Measurements from ENCODE around the gene USP15.

Gene USP15

DNA sequence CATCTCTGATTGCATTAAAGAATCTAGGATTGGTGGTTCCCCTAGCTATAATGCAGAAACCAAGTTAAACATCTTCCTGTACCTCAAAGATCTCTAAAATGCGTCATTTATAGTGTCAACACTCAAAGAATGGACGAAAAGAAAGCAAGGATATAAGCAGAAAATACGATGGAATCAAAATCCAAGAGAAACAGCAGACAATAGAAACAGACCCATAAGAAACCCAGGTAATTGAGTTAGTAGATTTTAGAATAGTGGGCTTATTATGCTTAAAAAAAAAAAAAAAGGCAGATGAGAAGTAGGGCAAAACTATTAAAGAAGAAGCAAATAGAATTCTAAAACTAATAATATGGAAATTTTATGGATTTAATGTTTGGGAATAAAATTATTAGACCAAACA is 44.4 kb downstream of the USP15 start:
- H4K8ac ChIP-seq (ENCODE audit: low read depth, low read length), result no peak overlapping the region
- DNase-seq, result no peak
- no peak overlapping the region for H3K23ac ChIP-seq (ENCODE audit: low read length)
- H3K4me1 ChIP-seq (ENCODE audit: control insufficient read depth, low read depth, low read length), result no peaks in the 10 kb centered on the region
- H3K79me2 ChIP-seq (ENCODE audit: control insufficient read depth, insufficient read depth, low read length), result no peaks in the 10 kb centered on the region
- H3K79me1 ChIP-seq (ENCODE audit: low read length), result no peaks in the 10 kb centered on the region
- H4K5ac ChIP-seq (ENCODE audit: low read length), result no peak overlapping the region
- no peak overlapping the region for H3K56ac ChIP-seq (ENCODE audit: low read length)
- no peak overlapping the region for H3K4me3 ChIP-seq (ENCODE audit: low read length)
- WGBS (ENCODE audit: extremely low coverage, insufficient coverage, low lambda C conversion rate), result no CpG with 5 or more reads among the region's 3 CpGs
- no peak overlapping the region for H2BK5ac ChIP-seq (ENCODE audit: low read length)
- no peak overlapping the region for H2BK15ac ChIP-seq (replicated peaks; ENCODE audit: low read depth)
- H2AK5ac ChIP-seq (ENCODE audit: low read length), result no peak overlapping the region
- no peak overlapping the region for H2BK120ac ChIP-seq (ENCODE audit: low read depth, low read length)
- H3K9ac ChIP-seq (ENCODE audit: low read length), result no peak overlapping the region
- no peak overlapping the region for H3K4ac ChIP-seq (ENCODE audit: low read depth, low read length)
- no peaks in the 10 kb centered on the region for H3K27me3 ChIP-seq (ENCODE audit: insufficient read depth, low read length, poor library complexity)
- H3K18ac ChIP-seq (ENCODE audit: low read length), result no peak overlapping the region
- peaks cover 2% of the 10 kb centered on the region for H3K36me3 ChIP-seq (ENCODE audit: control insufficient read depth, insufficient read depth, low read length)
- no peak overlapping the region for H3K4me2 ChIP-seq (ENCODE audit: low read length)
- no peak overlapping the region for H3K27ac ChIP-seq (ENCODE audit: low read depth, low read length)

- Histone ChIP-seq H3K4me2 (ENCODE audit: low read length) (no peak overlapping the region), H3K9ac (ENCODE audit: low read length) (no peak overlapping the region), H2BK120ac (ENCODE audit: low read depth, low read length) (no peak overlapping the region), H3K18ac (ENCODE audit: low read length) (no peak overlapping the region), H3K79me1 (ENCODE audit: low read length) (no peaks in the 10 kb centered on the region), H4K8ac (ENCODE audit: low read depth, low read length) (no peak overlapping the region), H3K4me1 (ENCODE audit: control insufficient read depth, low read depth, low read length) (no peaks in the 10 kb centered on the region), H3K79me2 (ENCODE audit: control insufficient read depth, insufficient read depth, low read length) (no peaks in the 10 kb centered on the region), H2BK15ac (replicated peaks; ENCODE audit: low read depth) (no peak overlapping the region), H3K23ac (ENCODE audit: low read length) (no peak overlapping the region), H2BK5ac (ENCODE audit: low read length) (no peak overlapping the region), H3K56ac (ENCODE audit: low read length) (no peak overlapping the region), H3K4ac (ENCODE audit: low read depth, low read length) (no peak overlapping the region), H3K27ac (ENCODE audit: low read depth, low read length) (no peak overlapping the region), H3K36me3 (ENCODE audit: control insufficient read depth, insufficient read depth, low read length) (peaks cover 2% of the 10 kb centered on the region), H3K4me3 (ENCODE audit: low read length) (no peak overlapping the region), H3K27me3 (ENCODE audit: insufficient read depth, low read length, poor library complexity) (no peaks in the 10 kb centered on the region), H2AK5ac (ENCODE audit: low read length) (no peak overlapping the region), H4K5ac (ENCODE audit: low read length) (no peak overlapping the region)
- no peak for DNase-seq
- WGBS (ENCODE audit: extremely low coverage, insufficient coverage, low lambda C conversion rate), result no CpG with 5 or more reads among the region's 8 CpGs
Measured at GRCh38 chr12:62305778-62306177, 45.6 kb downstream of the USP15 start.

DNA sequence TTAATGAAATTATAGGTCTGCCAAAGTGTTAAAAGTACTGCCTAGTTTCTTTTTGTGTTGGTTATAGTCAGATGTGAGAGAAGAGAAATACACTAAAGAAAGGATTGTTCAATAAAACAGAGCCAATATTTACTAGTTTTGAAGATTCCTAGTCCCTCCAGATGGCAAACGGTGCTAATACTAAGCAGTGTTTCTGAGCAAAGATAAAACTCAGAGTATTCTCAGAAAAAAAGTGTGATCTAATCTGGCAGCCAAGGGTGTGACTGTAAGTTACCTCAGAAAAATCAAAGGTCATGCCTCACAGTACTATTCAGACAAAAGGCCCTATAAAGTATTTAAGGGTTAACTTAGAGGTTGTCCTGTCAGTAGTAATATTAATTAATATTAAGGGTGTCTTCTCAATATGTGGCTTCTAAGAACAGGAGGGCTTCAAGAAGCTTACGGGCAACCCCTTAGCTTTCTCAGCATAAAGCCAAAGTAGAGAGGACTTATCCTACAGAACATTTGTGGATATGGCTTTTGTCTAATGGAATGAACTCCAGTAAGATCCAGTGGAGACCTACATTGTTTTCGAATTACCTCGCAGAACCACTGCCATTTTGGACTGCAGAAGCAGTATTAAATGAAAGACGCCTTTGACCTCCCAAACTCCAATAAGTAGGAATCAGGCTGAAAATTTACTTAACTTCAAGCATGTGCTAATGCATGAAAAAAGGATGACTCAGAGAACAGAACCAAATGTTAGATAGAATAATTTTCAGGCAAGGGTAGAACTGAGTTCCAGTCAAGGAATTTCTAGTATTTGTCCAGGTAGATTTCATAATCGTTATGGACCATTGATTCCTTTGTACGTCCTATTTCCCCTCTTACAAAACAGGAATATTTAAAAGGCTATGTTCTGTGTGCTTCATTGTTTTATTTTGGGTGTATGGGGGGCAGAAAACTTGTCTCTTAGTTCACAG is 46.6 kb downstream of the USP15 start:
- no peak overlapping the region for H4K8ac ChIP-seq (ENCODE audit: low read depth, low read length)
- no peak overlapping the region for H3K4ac ChIP-seq (ENCODE audit: low read depth, low read length)
- H4K5ac ChIP-seq (ENCODE audit: low read length), result no peak overlapping the region
- H3K27me3 ChIP-seq (ENCODE audit: insufficient read depth, low read length, poor library complexity), result no peaks in the 10 kb centered on the region
- H3K56ac ChIP-seq (ENCODE audit: low read length), result no peak overlapping the region
- H2BK5ac ChIP-seq (ENCODE audit: low read length), result no peak overlapping the region
- H3K27ac ChIP-seq (ENCODE audit: low read depth, low read length), result no peak overlapping the region
- no peaks in the 10 kb centered on the region for H3K79me1 ChIP-seq (ENCODE audit: low read length)
- no peak overlapping the region for H3K18ac ChIP-seq (ENCODE audit: low read length)
- no peak overlapping the region for H3K4me3 ChIP-seq (ENCODE audit: low read length)
- H2AK5ac ChIP-seq (ENCODE audit: low read length), result no peak overlapping the region
- no CpG with 5 or more reads among the region's 7 CpGs for WGBS (ENCODE audit: extremely low coverage, insufficient coverage, low lambda C conversion rate)
- DNase-seq, result no peak
- H3K36me3 ChIP-seq (ENCODE audit: control insufficient read depth, insufficient read depth, low read length), result peaks cover 2% of the 10 kb centered on the region
- H3K23ac ChIP-seq (ENCODE audit: low read length), result no peak overlapping the region
- H3K4me1 ChIP-seq (ENCODE audit: control insufficient read depth, low read depth, low read length), result no peaks in the 10 kb centered on the region
- H2BK120ac ChIP-seq (ENCODE audit: low read depth, low read length), result no peak overlapping the region
- no peaks in the 10 kb centered on the region for H3K79me2 ChIP-seq (ENCODE audit: control insufficient read depth, insufficient read depth, low read length)
- H3K4me2 ChIP-seq (ENCODE audit: low read length), result no peak overlapping the region
- no peak overlapping the region for H3K9ac ChIP-seq (ENCODE audit: low read length)
- H2BK15ac ChIP-seq (replicated peaks; ENCODE audit: low read depth), result no peak overlapping the region

DNA sequence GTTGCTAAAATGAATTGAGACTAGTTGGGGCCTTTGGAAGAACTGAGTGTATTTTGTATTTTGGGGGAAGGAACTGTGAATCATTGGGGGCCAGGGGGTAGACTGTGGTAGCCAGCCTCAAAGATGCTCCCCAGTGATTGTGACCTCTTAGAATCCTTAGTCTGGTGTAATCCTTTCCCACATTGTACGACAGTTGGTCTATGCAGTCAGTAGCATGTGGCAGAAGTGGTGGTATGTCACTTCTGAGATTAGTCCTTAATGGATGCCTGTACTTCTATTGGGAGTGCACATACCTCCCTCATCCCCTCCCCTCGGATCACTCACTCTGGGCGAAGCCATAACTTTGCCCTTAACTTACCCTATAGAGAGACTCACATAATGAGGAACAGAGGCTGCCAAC is 48.0 kb downstream of the USP15 start:
- Histone ChIP-seq H3K27ac (ENCODE audit: low read depth, low read length) (no peak overlapping the region), H2AK5ac (ENCODE audit: low read length) (no peak overlapping the region), H2BK15ac (replicated peaks; ENCODE audit: low read depth) (no peak overlapping the region), H4K5ac (ENCODE audit: low read length) (no peak overlapping the region), H2BK5ac (ENCODE audit: low read length) (no peak overlapping the region), H3K23ac (ENCODE audit: low read length) (no peak overlapping the region), H3K18ac (ENCODE audit: low read length) (no peak overlapping the region), H3K4ac (ENCODE audit: low read depth, low read length) (no peak overlapping the region), H3K4me1 (ENCODE audit: control insufficient read depth, low read depth, low read length) (no peaks in the 10 kb centered on the region), H3K79me2 (ENCODE audit: control insufficient read depth, insufficient read depth, low read length) (no peaks in the 10 kb centered on the region), H3K56ac (ENCODE audit: low read length) (no peak overlapping the region), H3K4me2 (ENCODE audit: low read length) (no peak overlapping the region), H2BK120ac (ENCODE audit: low read depth, low read length) (no peak overlapping the region), H4K8ac (ENCODE audit: low read depth, low read length) (no peak overlapping the region), H3K4me3 (ENCODE audit: low read length) (no peak overlapping the region), H3K79me1 (ENCODE audit: low read length) (no peaks in the 10 kb centered on the region), H3K9ac (ENCODE audit: low read length) (no peak overlapping the region), H3K27me3 (ENCODE audit: insufficient read depth, low read length, poor library complexity) (no peaks in the 10 kb centered on the region), H3K36me3 (ENCODE audit: control insufficient read depth, insufficient read depth, low read length) (peaks cover 2% of the 10 kb centered on the region)
- no peak for DNase-seq
- WGBS (ENCODE audit: extremely low coverage, insufficient coverage, low lambda C conversion rate), result no CpG with 5 or more reads among the region's 3 CpGs

DNA sequence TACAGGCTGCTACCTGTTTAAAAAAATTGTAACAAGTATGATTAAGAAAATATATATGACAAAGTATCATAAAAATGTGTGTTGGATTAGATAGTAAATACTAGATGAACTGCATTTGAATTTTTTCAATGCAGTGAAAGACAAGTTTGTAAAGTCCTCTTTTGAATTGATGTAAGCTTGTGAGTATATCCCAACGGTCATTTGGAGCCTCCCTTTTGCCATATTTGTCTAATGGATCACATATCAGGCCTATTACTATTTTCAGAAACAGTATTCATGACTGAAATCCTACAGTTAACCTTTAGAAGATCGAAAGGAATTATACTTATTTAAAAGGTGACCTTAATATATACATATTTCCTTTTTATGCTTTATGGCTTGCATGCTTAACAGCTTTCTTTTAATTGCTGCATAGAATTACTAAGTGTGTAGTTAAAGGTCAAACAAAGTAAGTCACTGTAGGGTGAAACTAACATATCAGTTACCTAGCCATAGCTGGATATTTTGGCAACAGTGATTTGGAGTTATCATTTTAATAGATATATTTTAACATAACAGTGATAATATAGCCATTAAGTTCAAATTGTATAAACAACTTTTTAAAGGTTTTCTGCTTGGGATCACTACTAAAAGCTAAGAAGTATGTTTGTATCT is 53.6 kb downstream of the USP15 start:
- Histone ChIP-seq H3K23ac (ENCODE audit: low read length) (no peak overlapping the region), H3K56ac (ENCODE audit: low read length) (no peak overlapping the region), H4K8ac (ENCODE audit: low read depth, low read length) (no peak overlapping the region), H4K5ac (ENCODE audit: low read length) (no peak overlapping the region), H2BK15ac (replicated peaks; ENCODE audit: low read depth) (no peak overlapping the region), H3K27me3 (ENCODE audit: insufficient read depth, low read length, poor library complexity) (no peaks in the 10 kb centered on the region), H3K9ac (ENCODE audit: low read length) (no peak overlapping the region), H3K4me3 (ENCODE audit: low read length) (no peak overlapping the region), H3K36me3 (ENCODE audit: control insufficient read depth, insufficient read depth, low read length) (no peaks in the 10 kb centered on the region), H3K79me2 (ENCODE audit: control insufficient read depth, insufficient read depth, low read length) (no peaks in the 10 kb centered on the region), H3K4me1 (ENCODE audit: control insufficient read depth, low read depth, low read length) (no peaks in the 10 kb centered on the region), H3K27ac (ENCODE audit: low read depth, low read length) (no peak overlapping the region), H3K4ac (ENCODE audit: low read depth, low read length) (no peak overlapping the region), H3K18ac (ENCODE audit: low read length) (no peak overlapping the region), H2AK5ac (ENCODE audit: low read length) (no peak overlapping the region), H2BK120ac (ENCODE audit: low read depth, low read length) (no peak overlapping the region), H2BK5ac (ENCODE audit: low read length) (no peak overlapping the region), H3K79me1 (ENCODE audit: low read length) (no peaks in the 10 kb centered on the region), H3K4me2 (ENCODE audit: low read length) (no peak overlapping the region)
- WGBS (ENCODE audit: extremely low coverage, insufficient coverage, low lambda C conversion rate), result no CpG with 5 or more reads among the region's 2 CpGs
- no peak for DNase-seq

All from mesendoderm (in vitro differentiated cells).